ENCODE data around the gene CGRRF1. TPM values are rescaled to one million over a fixed set of nuclear protein-coding genes. Genes with fewer than 3 reads are reported as not detected.
A peak's percentile ranks its signal among the peaks of the same experiment; 100 is the strongest.

Gene CGRRF1
- total and polyA plus RNA-seq, 7 donors = 11.6 to 52.8 (median 21.5) TPM

DNA sequence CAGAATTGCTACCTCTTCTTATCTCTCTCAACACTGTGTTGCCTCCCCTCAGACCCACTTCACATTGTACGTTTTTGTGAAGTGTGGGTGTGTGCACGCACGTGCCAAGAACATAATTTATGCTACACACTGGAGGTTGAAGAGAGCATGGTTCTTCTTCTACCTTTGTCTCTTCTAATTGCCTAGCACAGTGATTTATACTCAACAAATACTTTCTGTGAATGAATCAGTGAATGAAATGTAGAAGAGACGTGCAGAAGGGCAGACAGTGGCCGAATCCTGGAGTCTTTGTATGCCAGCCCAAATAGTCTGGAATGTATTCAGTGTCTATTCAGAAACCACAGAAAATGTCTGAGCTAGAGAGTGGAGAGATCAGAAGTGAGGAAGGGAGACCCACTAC, 52.6 kb downstream of the CGRRF1 start:
- intact Hi-C loops (cut with DNase I) = no loop called here
- no peaks in the 10 kb centered on the region for H3K9me3 ChIP-seq
- TF ChIP-seq EP300 (IDR thresholded peaks at IDR 0.05) (no peak), POLR2AphosphoS5 (IDR thresholded peaks at IDR 0.05) (no peak), POLR2A (IDR thresholded peaks at IDR 0.05) (no peak)
- TF ChIP-seq, protein P1, sequence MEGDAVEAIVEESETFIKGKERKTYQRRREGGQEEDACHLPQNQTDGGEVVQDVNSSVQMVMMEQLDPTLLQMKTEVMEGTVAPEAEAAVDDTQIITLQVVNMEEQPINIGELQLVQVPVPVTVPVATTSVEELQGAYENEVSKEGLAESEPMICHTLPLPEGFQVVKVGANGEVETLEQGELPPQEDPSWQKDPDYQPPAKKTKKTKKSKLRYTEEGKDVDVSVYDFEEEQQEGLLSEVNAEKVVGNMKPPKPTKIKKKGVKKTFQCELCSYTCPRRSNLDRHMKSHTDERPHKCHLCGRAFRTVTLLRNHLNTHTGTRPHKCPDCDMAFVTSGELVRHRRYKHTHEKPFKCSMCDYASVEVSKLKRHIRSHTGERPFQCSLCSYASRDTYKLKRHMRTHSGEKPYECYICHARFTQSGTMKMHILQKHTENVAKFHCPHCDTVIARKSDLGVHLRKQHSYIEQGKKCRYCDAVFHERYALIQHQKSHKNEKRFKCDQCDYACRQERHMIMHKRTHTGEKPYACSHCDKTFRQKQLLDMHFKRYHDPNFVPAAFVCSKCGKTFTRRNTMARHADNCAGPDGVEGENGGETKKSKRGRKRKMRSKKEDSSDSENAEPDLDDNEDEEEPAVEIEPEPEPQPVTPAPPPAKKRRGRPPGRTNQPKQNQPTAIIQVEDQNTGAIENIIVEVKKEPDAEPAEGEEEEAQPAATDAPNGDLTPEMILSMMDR (IDR thresholded peaks at IDR 0.05) = no peak
- no peak overlapping the region for H3K27ac ChIP-seq
- peaks cover 0 to 12% (median 5%) of the 10 kb centered on the region in 4 donors for H3K4me1 ChIP-seq
- no peaks in the 10 kb centered on the region for H3K27me3 ChIP-seq
- H3K4me3 ChIP-seq = no peak overlapping the region
- WGBS, 2 donors = 69 to 70% methylated on average over 5 of the region's 5 CpGs
- DNase-seq = no peak
- H3K36me3 ChIP-seq = no peaks in the 10 kb centered on the region

GRCh38 chr14:54564071-54564867, 54.6 kb downstream of the CGRRF1 start:
- DNase-seq = no peak
- intact Hi-C loops (cut with DNase I) = loop anchor here (2.0 kb wide), 1 partner anchor 243 kb away; no protein-coding TSS in a partner anchor
- H3K4me3 ChIP-seq = peak overlapping the region; percentile 50 to 93 (median 74)
- TF ChIP-seq, protein P1 (IDR thresholded peaks at IDR 0.05) = peak; percentile 65 to 78 (median 76)
- TF ChIP-seq EP300 (IDR thresholded peaks at IDR 0.05) = no peak
- H3K4me1 ChIP-seq = peaks cover 0 to 21% (median 8%) of the 10 kb centered on the region in 4 donors
- no peaks in the 10 kb centered on the region for H3K9me3 ChIP-seq
- no peaks in the 10 kb centered on the region for H3K27me3 ChIP-seq
- WGBS, 2 donors = 1 to 10% methylated on average over 9 of the region's 9 CpGs
- H3K27ac ChIP-seq = peak overlapping the region; percentile 94 to 100 (median 98)
- H3K36me3 ChIP-seq = no peaks in the 10 kb centered on the region

- 0 to 1% methylated on average over 69 of the region's 69 CpGs for WGBS, 2 donors
These were observed 55.4 kb downstream of the CGRRF1 start for GRCh38 chr14:54564868-54565784.

GRCh38 chr14:54565785-54566409, 56.2 kb downstream of the CGRRF1 start:
- TF ChIP-seq POLR2AphosphoS5 (IDR thresholded peaks at IDR 0.05) (peak; percentile 96 to 98 (median 98)), POLR2A (IDR thresholded peaks at IDR 0.05) (peak; percentile 50 to 70), EP300 (IDR thresholded peaks at IDR 0.05) (peak in 3 of 4 donors; percentile 23 to 85 (median 78))
- TF ChIP-seq, protein P1 (IDR thresholded peaks at IDR 0.05) = no peak
- 1% methylated on average over 73 of the region's 73 CpGs for WGBS, 2 donors
- DNase-seq = peak; percentile 99
- Histone ChIP-seq H3K4me1 (peaks cover 0 to 36% (median 23%) of the 10 kb centered on the region in 4 donors), H3K4me3 (peak overlapping the region; percentile 50 to 93 (median 74)), H3K27me3 (no peaks in the 10 kb centered on the region), H3K9me3 (no peaks in the 10 kb centered on the region), H3K36me3 (no peaks in the 10 kb centered on the region), H3K27ac (peak overlapping the region; percentile 94 to 100 (median 98))
- intact Hi-C loops (cut with DNase I) = loop anchor here (1.0 to 2.0 kb wide), 3 partner anchors 86 to 241 kb away; no protein-coding TSS in a partner anchor

More at GRCh38 chr14:54564868-54565784, 55.4 kb downstream of the CGRRF1 start:
- peak overlapping the region; percentile 50 to 93 (median 74) for H3K4me3 ChIP-seq
- H3K4me1 ChIP-seq = peaks cover 0 to 30% (median 16%) of the 10 kb centered on the region in 4 donors
- intact Hi-C loops (cut with DNase I) = loop anchor here (1.0 to 2.0 kb wide), 2 partner anchors 208 to 242 kb away; no protein-coding TSS in a partner anchor
- no peaks in the 10 kb centered on the region for H3K27me3 ChIP-seq
- no peaks in the 10 kb centered on the region for H3K9me3 ChIP-seq
- DNase-seq = peak; percentile 88
- no peaks in the 10 kb centered on the region for H3K36me3 ChIP-seq
- peak in 1 of 2 donors; percentile 53 for TF ChIP-seq POLR2A (IDR thresholded peaks at IDR 0.05)
- TF ChIP-seq POLR2AphosphoS5 (IDR thresholded peaks at IDR 0.05) = peak in 3 of 4 donors; percentile 3 to 45 (median 10)
- TF ChIP-seq, protein P1 (IDR thresholded peaks at IDR 0.05) = peak in 2 of 4 experiments; percentile 9 to 22
- no peak for TF ChIP-seq EP300 (IDR thresholded peaks at IDR 0.05)
- peak overlapping the region; percentile 94 to 100 (median 98) for H3K27ac ChIP-seq
